GM19099 (cell line): ENCODE results near the gene AR.

Experiments used
- POLR2A ChIP-seq: IDR thresholded peaks from 3 replicates; pipeline ENCODE4 v1.6.1; 2011; ENCODE audit warnings: low read depth; ENCODE audit not compliant: insufficient read length; ENCODE audit errors: extremely low read depth

AR gene

DNA sequence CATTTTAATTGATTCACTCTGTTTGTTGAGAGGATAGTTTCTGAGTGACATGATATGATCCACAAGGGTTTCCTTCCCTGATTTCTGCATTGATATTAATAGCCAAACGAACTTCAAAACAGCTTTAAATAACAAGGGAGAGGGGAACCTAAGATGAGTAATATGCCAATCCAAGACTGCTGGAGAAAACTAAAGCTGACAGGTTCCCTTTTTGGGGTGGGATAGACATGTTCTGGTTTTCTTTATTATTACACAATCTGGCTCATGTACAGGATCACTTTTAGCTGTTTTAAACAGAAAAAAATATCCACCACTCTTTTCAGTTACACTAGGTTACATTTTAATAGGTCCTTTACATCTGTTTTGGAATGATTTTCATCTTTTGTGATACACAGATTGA is 182.2 kb downstream of the AR start:
- TF ChIP-seq POLR2A: no peak

DNA sequence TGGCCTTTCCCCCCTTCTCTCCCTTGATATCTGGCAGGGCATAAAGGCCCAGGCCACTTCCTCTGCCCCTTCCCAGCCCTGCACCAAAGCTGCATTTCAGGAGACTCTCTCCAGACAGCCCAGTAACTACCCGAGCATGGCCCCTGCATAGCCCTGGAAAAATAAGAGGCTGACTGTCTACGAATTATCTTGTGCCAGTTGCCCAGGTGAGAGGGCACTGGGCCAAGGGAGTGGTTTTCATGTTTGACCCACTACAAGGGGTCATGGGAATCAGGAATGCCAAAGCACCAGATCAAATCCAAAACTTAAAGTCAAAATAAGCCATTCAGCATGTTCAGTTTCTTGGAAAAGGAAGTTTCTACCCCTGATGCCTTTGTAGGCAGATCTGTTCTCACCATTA is 183.8 kb downstream of the AR start:
- no peak for TF ChIP-seq POLR2A

DNA sequence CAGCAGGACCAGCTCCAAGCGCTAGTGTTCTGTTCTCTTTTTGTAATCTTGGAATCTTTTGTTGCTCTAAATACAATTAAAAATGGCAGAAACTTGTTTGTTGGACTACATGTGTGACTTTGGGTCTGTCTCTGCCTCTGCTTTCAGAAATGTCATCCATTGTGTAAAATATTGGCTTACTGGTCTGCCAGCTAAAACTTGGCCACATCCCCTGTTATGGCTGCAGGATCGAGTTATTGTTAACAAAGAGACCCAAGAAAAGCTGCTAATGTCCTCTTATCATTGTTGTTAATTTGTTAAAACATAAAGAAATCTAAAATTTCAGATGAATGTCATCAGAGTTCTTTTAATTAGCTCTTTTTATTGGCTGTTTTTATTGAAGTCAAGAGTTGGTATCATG is 186.5 kb downstream of the AR start:
- TF ChIP-seq POLR2A: no peak

DNA sequence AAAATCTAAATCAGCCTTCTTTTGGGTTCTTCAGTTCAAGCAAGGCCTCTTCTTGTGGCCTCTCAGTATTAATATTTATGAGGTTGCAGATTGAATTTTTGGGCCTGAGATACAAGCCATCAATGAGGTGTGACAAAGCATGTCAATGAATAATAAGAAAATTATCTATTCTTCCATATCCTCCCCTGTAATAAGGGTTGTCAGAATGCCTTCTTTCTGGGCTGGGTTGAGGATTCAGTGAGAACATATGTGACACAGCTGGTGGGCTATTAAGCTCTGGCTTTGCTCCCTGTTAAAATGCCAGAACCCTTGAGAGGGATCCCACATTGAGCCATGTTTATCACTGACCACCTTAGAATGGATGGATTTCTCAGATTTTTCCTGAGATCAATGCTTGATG is 187.2 kb downstream of the AR start:
- no peak for TF ChIP-seq POLR2A

DNA sequence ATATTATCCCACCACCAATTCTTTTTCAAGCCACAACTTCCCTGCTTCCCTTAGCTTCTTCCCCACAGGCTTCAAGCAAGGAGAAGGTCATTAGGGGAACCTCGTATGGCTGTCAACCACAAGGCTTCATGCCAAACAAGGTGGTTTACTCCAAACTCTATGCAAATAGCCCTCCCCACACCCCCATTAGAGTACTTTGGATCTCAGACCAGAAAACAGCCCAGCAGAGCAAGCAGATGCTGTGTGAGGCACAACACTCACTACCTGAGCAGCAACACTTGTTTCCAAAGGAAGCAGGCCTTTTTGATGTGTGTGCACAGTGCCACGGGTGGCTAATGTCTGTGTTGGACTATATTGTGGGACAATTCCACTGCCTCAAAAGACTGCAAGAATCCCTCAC is 189.0 kb downstream of the AR start:
- TF ChIP-seq POLR2A: no peak

DNA sequence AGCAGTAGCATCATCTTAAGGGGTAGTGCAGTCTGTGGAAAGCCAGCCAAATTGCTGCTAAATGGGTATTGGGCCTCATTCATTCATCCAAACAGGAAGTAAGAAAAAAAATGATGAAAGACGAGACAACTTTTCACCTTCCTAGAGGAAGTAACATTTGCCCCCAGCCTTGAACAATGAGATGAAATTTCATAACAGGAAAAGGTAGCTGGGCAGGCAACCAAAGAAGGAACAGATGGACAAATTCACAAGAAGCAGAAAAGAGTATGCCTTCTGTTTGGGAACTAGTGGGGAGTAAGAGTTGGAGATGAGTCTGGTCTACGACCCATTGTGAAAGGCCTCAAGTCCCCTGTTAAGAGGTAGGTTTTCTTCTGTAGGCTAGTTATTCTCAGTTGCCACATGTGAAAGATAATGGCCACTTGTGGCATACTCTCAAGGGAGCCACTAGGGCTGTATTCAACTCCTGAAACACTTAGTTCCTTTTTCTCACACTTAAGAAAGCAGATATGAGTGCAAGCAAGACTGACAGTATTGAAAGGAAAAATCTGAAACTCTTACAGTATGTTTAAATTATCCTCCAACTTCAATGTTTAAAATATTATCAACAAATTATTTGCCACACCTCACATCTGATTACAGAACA is 190.4 kb downstream of the AR start:
- no peak for TF ChIP-seq POLR2A

DNA sequence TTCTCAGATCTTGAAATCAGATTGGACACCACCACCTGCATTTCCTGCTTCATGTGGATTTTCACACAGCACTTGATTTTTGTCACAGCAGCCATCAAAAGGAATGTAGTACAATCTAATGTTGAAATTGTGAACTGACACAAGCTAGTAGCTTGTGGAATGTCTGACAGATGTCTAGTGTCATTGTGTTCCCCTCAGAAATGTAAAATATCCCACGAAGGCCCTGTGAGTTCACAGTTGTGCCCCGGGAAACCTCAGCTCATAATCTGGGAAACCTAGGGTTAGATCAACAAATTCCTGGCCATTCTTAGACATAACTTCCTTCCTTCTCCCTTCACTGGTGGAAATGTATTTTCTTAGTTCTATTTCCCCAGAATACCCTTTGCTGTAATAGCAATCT is 205.7 kb downstream of the AR start:
- TF ChIP-seq POLR2A: no peak

DNA sequence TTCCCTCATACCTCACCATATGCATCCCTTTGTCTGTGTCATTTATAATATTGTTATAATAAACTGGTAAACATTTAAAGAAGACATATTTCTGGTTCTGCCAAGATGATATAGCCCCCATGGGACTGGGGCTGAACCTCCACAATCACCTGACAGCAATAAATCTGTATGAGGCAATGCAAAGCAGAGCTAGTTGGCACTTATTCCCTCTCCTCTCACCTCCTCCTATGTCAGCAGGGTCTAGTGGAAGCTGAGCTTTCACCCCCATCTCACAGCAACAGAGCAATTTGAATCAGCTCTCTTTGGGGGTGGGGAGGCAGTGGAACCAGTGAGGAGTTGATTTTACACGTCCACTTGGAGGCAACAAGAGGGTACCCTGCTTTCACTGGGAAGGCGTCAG is 206.9 kb downstream of the AR start:
- no peak for TF ChIP-seq POLR2A

DNA sequence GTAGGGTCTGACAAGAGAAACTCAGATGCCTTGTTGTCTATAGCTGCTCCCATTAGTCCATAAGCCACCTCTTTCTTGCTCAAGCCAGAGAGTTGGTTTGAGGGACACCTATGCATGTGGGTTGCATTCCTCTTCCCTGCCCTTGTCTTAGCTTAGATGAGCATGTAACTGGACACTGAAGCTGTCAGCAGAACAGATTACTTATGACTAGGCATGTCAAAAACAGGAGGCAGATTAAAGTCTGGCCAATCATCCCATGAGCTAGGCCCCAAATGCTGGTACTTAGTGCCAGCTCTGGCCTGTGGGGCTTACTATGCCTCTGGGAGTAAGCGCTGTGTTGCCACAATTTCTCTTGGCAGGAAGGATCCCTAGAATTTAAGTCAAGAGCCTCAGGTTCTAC is 215.2 kb downstream of the AR start:
- TF ChIP-seq POLR2A: no peak

DNA sequence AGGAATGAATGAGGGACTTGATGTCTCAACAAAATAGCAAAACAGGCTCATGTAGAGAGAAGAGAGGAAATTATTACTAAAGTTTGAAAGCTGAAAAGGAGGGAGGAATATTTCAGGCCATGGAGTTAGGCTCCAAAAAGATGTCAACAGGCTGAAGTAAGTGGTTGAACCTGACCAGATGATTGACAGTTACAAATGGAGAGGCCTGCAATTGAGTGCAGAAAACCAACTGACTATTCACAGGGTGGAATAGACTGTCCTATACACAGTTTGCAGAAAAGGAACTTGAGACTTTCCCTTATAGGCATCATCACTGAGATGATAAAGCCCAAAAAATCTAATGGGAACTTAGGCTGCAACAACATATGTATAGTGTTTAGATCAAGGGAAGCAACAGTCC is 233.3 kb downstream of the AR start:
- TF ChIP-seq POLR2A: no peak

DNA sequence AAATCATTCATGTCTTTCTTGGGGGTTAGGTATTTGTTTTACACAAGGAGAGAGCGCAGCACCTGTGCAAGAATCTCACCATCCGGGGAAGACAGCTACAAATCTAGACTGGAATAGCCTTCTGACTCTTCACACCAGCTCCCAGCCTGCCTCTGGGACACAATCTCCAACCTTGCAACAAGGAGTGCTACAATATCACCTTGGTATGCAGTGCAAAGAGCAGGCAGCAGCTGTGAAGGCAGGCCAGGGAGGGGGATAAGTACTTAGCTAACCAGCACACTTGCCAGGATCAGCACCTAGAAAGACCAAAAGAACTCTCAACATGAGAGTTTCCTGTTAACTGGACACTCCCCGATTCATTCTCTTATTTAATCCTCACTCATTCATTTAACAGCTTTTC is 235.3 kb downstream of the AR start:
- TF ChIP-seq POLR2A: no peak
